IMR-90 (cell line): Measurements from ENCODE around the gene SGPL1. TPM values are rescaled to one million over a fixed set of nuclear protein-coding genes. Genes with fewer than 3 reads are reported as not detected.

Experiments used
- ATAC-seq: fragments of 200-7000 bp; cut with Tn5 transposase; 2 replicates; pipeline ENCODE4 v1.9.1; 2020; ENCODE audit warnings: low read depth, mild to moderate bottlenecking, moderate library complexity
- BruUV-seq: library from RNA; stranded (reverse); fragments of 400-500 nt; replicated peaks from 2 replicates; lab custom pipeline; 2021; lab: Mats Ljungman, UMichigan
- CTCF ChIA-PET: fragments of 300-600 bp; formaldehyde crosslinking; extraction: SDS; loops from one replicate; lab custom pipeline; 2021; ENCODE audit warnings: antibody characterized with exemption; lab: Yijun Ruan, JAX
- POLR2A ChIA-PET: fragments of 300-600 bp; sonication (Branson Sonifier 250); formaldehyde crosslinking; loops from one replicate; lab custom pipeline; 2022; ENCODE audit warnings: antibody characterized with exemption; ENCODE audit not compliant: unreplicated experiment; lab: Charles Lee
- DNase-seq: peaks from one replicate; pipeline ENCODE4 v3.0.0; 2013
- H2AFZ ChIP-seq: replicated peaks from 2 replicates; pipeline ENCODE3; 2013; ENCODE audit warnings: low read length, mild to moderate bottlenecking; ENCODE audit not compliant: poor library complexity
- H2AK5ac ChIP-seq: 2 replicates; pipeline ENCODE4 v1.6.1; 2013; ENCODE audit warnings: low read depth, low read length, inconsistent platforms
- H2AK9ac ChIP-seq: replicated peaks from 2 replicates; pipeline ENCODE3; 2013; ENCODE audit warnings: mild to moderate bottlenecking, low read depth, low read length, moderate library complexity; ENCODE audit not compliant: poor library complexity
- H2BK120ac ChIP-seq: 2 replicates; pipeline ENCODE4 v1.6.1; 2013; ENCODE audit warnings: low read depth, low read length, inconsistent platforms
- H2BK15ac ChIP-seq: 3 replicates; pipeline ENCODE4 v1.6.1; 2013; ENCODE audit warnings: low read depth, low read length, inconsistent platforms
- H2BK20ac ChIP-seq: 2 replicates; pipeline ENCODE4 v1.6.1; 2013; ENCODE audit warnings: low read depth, mild to moderate bottlenecking, inconsistent platforms, low read length, moderate library complexity
- H2BK5ac ChIP-seq: 2 replicates; pipeline ENCODE4 v1.6.1; 2013; ENCODE audit warnings: mild to moderate bottlenecking, low read depth, low read length, inconsistent platforms; ENCODE audit not compliant: poor library complexity, severe bottlenecking
- H3K14ac ChIP-seq: replicated peaks from 2 replicates; pipeline ENCODE4 v1.6.1; 2013; ENCODE audit warnings: low read depth, low read length, inconsistent platforms
- H3K18ac ChIP-seq: 2 replicates; pipeline ENCODE4 v1.6.1; 2013; ENCODE audit warnings: low read depth, low read length, control low read depth
- H3K23ac ChIP-seq: 2 replicates; pipeline ENCODE4 v1.6.1; 2013; ENCODE audit warnings: low read depth, low read length, inconsistent platforms
- H3K27ac ChIP-seq: 2 replicates; pipeline ENCODE4 v1.5.1; 2013; ENCODE audit warnings: mild to moderate bottlenecking, control low read depth, low read length; ENCODE audit not compliant: insufficient read depth
- H3K27me3 ChIP-seq: 2 replicates; pipeline ENCODE4 v1.6.1; 2013; ENCODE audit warnings: low read length; ENCODE audit not compliant: control insufficient read depth, insufficient read depth
- H3K36me3 ChIP-seq: 2 replicates; pipeline ENCODE4 v1.6.1; 2013; ENCODE audit warnings: low read length, mixed read lengths; ENCODE audit not compliant: control insufficient read depth, insufficient read depth
- H3K4ac ChIP-seq: 2 replicates; pipeline ENCODE4 v1.6.1; 2013; ENCODE audit warnings: low read depth, low read length, inconsistent platforms
- H3K4me1 ChIP-seq: 2 replicates; pipeline ENCODE4 v1.6.1; 2013; ENCODE audit warnings: low read length, mixed read lengths; ENCODE audit not compliant: control insufficient read depth, insufficient read depth
- H3K4me2 ChIP-seq: 2 replicates; pipeline ENCODE4 v1.6.1; 2013; ENCODE audit warnings: low read depth, mild to moderate bottlenecking, control low read depth, low read length, moderate library complexity
- H3K4me3 ChIP-seq: 2 replicates; pipeline ENCODE4 v1.5.1; 2013; ENCODE audit warnings: low read depth, mild to moderate bottlenecking, control low read depth, low read length, moderate library complexity; ENCODE audit not compliant: insufficient read depth
- H3K56ac ChIP-seq: 2 replicates; pipeline ENCODE4 v1.6.1; 2013; ENCODE audit warnings: low read length, inconsistent platforms; ENCODE audit not compliant: insufficient read depth; ENCODE audit errors: extremely low read depth
- H3K79me1 ChIP-seq, 2 experiments: 2 replicates each; pipeline ENCODE4 v1.6.1; 2013; ENCODE audit warnings: low read length in 2 of 2, inconsistent platforms in 1 of 2, low read depth in 1 of 2
- H3K9ac ChIP-seq: 2 replicates; pipeline ENCODE4 v1.6.1; 2013; ENCODE audit warnings: low read depth, low read length, control low read depth
- H3K9me1 ChIP-seq: 2 replicates; pipeline ENCODE4 v1.6.1; 2013; ENCODE audit warnings: low read length, inconsistent platforms; ENCODE audit not compliant: insufficient read depth
- H3K9me3 ChIP-seq: 2 replicates; pipeline ENCODE4 v1.6.1; 2013; ENCODE audit warnings: low read length; ENCODE audit not compliant: control insufficient read depth, insufficient read depth
- H4K20me1 ChIP-seq: 2 replicates; pipeline ENCODE4 v1.6.1; 2013; ENCODE audit warnings: low read length, inconsistent platforms; ENCODE audit not compliant: insufficient read depth
- H4K5ac ChIP-seq: 2 replicates; pipeline ENCODE4 v1.6.1; 2013; ENCODE audit warnings: mild to moderate bottlenecking, low read depth, low read length, control low read depth
- H4K8ac ChIP-seq, 2 experiments: 2 replicates each; pipeline ENCODE4 v1.6.1; 2013; ENCODE audit warnings: low read depth in 2 of 2, low read length in 2 of 2, control low read depth in 1 of 2, inconsistent platforms in 1 of 2
- H4K91ac ChIP-seq: 2 replicates; pipeline ENCODE4 v1.6.1; 2013; ENCODE audit warnings: low read depth, low read length, inconsistent platforms; ENCODE audit not compliant: insufficient read depth
- BHLHE40 ChIP-seq: fragments of 150-350 bp; IDR thresholded peaks from 2 replicates; pipeline ENCODE4 v1.6.1; 2016; ENCODE audit warnings: mild to moderate bottlenecking, low read depth, low read length
- CEBPB ChIP-seq: IDR thresholded peaks from 2 replicates; pipeline ENCODE4 v1.6.1; 2012; ENCODE audit warnings: low read depth, low read length, improper control_type of control experiment
- CHD1 ChIP-seq: IDR thresholded peaks from 2 replicates; pipeline ENCODE4 v1.6.1; 2012; ENCODE audit warnings: low read depth, low read length, improper control_type of control experiment
- FOS ChIP-seq: fragments of 150-350 bp; IDR thresholded peaks from 2 replicates; pipeline ENCODE4 v1.6.1; 2016; ENCODE audit warnings: low read depth, low read length
- MAFK ChIP-seq: IDR thresholded peaks from 2 replicates; pipeline ENCODE4 v1.6.1; 2012; ENCODE audit warnings: low read depth, low read length, improper control_type of control experiment
- MAZ ChIP-seq: IDR thresholded peaks from 2 replicates; pipeline ENCODE4 v1.6.1; 2012; ENCODE audit warnings: low read depth, mild to moderate bottlenecking, low read length, improper control_type of control experiment, moderate library complexity, borderline replicate concordance
- MXI1 ChIP-seq: IDR thresholded peaks from 2 replicates; pipeline ENCODE4 v1.6.1; 2012; ENCODE audit warnings: low read depth, mild to moderate bottlenecking, low read length, moderate library complexity, borderline replicate concordance
- POLR2A ChIP-seq: IDR thresholded peaks from 2 replicates; pipeline ENCODE4 v1.6.1; 2012; ENCODE audit warnings: mild to moderate bottlenecking, low read depth, low read length
- RCOR1 ChIP-seq: IDR thresholded peaks from 2 replicates; pipeline ENCODE4 v1.6.1; 2012; ENCODE audit warnings: mild to moderate bottlenecking, low read length, improper control_type of control experiment; ENCODE audit not compliant: insufficient replicate concordance
- RFX5 ChIP-seq: IDR thresholded peaks from 2 replicates; pipeline ENCODE4 v1.8.0; 2012; ENCODE audit warnings: low read depth, mild to moderate bottlenecking, low read length, moderate library complexity
- SMC3 ChIP-seq: fragments of 150-350 bp; IDR thresholded peaks from 2 replicates; pipeline ENCODE4 v1.6.1; 2016; ENCODE audit warnings: low read depth, mild to moderate bottlenecking, antibody characterized with exemption, low read length, moderate library complexity
- USF2 ChIP-seq: fragments of 150-350 bp; IDR thresholded peaks from 2 replicates; pipeline ENCODE4 v1.6.1; 2017; ENCODE audit warnings: mild to moderate bottlenecking, antibody characterized with exemption, low read length, low read depth
- WGBS, 2 experiments: methylation state at CpG; one replicate each; pipeline versions ENCODE4 v1.1.5 to v1.1.7; 2013; ENCODE audit warnings: missing lambda C conversion rate in 2 of 2; ENCODE audit not compliant: insufficient read length in 1 of 2; ENCODE audit errors: extremely low coverage in 2 of 2; 5-methylcytosine and 5-hydroxymethylcytosine counted together
- dilution Hi-C: fragments of 300-500 bp; cut with HindIII; formaldehyde crosslinking; loops from one replicate; pipeline ENCODE4 v1.14.3; 2018; ENCODE audit warnings: low sequenced_read_pairs; ENCODE audit not compliant: unreplicated experiment
- in situ Hi-C: fragments of 300-500 bp; cut with MboI; formaldehyde crosslinking; loops from 3 replicates; pipeline ENCODE4 v1.14.3; 2019; ENCODE audit warnings: low sequenced_read_pairs, inconsistent platforms, mixed read lengths
- intact Hi-C: fragments of 100-400 bp; cut with micrococcal nuclease; formaldehyde crosslinking; loops from 2 replicates; pipeline ENCODE4 v1.10.0; 2022
- polyA plus RNA-seq, 3 experiments: library from polyadenylated mRNA; depleted of rRNA; stranded (reverse); fragments of >200 nt; gene quantifications; 2 replicates each; pipeline ENCODE4 v1.2.3, GENCODE V29; 2012; ENCODE audit warnings: low replicate concordance in 1 of 3
- total RNA-seq: library from RNA; depleted of rRNA; stranded (reverse); fragments of >200 nt; gene quantifications from 2 replicates; pipeline ENCODE4 v1.2.3, GENCODE V29; 2012
- TF ChIP-seq, protein P1 (sequence below): conservative IDR thresholded peaks from 2 replicates; pipeline ENCODE4 v1.5.1; 2012; ENCODE audit warnings: mild to moderate bottlenecking, low read depth, low read length, improper control_type of control experiment
- TF ChIP-seq, protein P2 (sequence below): fragments of 150-350 bp; IDR thresholded peaks from 2 replicates; pipeline ENCODE4 v1.6.1; 2016; ENCODE audit warnings: low read depth, mild to moderate bottlenecking, low read length, moderate library complexity, borderline replicate concordance

The SGPL1 gene
- total and polyA plus RNA-seq, 2 of the 4 experiments (the other 2 are of a cell fraction) = 12.2 to 26.7 TPM

GRCh38 chr10:70898687-70899086, 82.9 kb downstream of the SGPL1 start:
- Histone ChIP-seq H3K27ac (no peak overlapping the region), H3K27me3 (peaks cover 37% of the 10 kb centered on the region), H3K79me1 (no peaks in the 10 kb centered on the region), H2BK5ac (no peak overlapping the region), H3K36me3 (no peaks in the 10 kb centered on the region), H3K4me2 (no peak overlapping the region), H3K23ac (no peak overlapping the region), H2AFZ (no peak overlapping the region), H3K18ac (no peak overlapping the region), H4K8ac (no peak overlapping the region), H4K5ac (no peak overlapping the region), H3K4ac (no peak overlapping the region), H3K4me3 (no peak overlapping the region), H2BK20ac (no peak overlapping the region), H3K14ac (no peak overlapping the region), H4K20me1 (no peaks in the 10 kb centered on the region), H2AK5ac (no peak overlapping the region), H3K4me1 (no peaks in the 10 kb centered on the region), H2BK120ac (no peak overlapping the region), H4K91ac (no peak overlapping the region), H2BK15ac (no peak overlapping the region), H3K9me3 (peaks cover 6% of the 10 kb centered on the region), H3K9ac (no peak overlapping the region), H3K9me1 (no peaks in the 10 kb centered on the region), H2AK9ac (no peak overlapping the region), H3K56ac (no peak overlapping the region)
- ATAC-seq (no peak), DNase-seq (no peak)
- TF ChIP-seq, protein P1, sequence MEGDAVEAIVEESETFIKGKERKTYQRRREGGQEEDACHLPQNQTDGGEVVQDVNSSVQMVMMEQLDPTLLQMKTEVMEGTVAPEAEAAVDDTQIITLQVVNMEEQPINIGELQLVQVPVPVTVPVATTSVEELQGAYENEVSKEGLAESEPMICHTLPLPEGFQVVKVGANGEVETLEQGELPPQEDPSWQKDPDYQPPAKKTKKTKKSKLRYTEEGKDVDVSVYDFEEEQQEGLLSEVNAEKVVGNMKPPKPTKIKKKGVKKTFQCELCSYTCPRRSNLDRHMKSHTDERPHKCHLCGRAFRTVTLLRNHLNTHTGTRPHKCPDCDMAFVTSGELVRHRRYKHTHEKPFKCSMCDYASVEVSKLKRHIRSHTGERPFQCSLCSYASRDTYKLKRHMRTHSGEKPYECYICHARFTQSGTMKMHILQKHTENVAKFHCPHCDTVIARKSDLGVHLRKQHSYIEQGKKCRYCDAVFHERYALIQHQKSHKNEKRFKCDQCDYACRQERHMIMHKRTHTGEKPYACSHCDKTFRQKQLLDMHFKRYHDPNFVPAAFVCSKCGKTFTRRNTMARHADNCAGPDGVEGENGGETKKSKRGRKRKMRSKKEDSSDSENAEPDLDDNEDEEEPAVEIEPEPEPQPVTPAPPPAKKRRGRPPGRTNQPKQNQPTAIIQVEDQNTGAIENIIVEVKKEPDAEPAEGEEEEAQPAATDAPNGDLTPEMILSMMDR = no peak
- TF ChIP-seq, protein P2, sequence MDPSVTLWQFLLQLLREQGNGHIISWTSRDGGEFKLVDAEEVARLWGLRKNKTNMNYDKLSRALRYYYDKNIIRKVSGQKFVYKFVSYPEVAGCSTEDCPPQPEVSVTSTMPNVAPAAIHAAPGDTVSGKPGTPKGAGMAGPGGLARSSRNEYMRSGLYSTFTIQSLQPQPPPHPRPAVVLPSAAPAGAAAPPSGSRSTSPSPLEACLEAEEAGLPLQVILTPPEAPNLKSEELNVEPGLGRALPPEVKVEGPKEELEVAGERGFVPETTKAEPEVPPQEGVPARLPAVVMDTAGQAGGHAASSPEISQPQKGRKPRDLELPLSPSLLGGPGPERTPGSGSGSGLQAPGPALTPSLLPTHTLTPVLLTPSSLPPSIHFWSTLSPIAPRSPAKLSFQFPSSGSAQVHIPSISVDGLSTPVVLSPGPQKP = no peak
- TF ChIP-seq RCOR1 (no peak), MXI1 (no peak), POLR2A (no peak), SMC3 (no peak), CHD1 (no peak), FOS (no peak), USF2 (no peak), MAZ (no peak), RFX5 (no peak), BHLHE40 (no peak), MAFK (no peak), CEBPB (no peak)
- ChIA-PET CTCF (interaction anchor here (0.7 kb wide), 1 partner anchor 349 kb away, joined by 3 read pairs; no protein-coding TSS in a partner anchor), POLR2A (no interaction called here)
- dilution Hi-C loops = no loop called here
- BruUV-seq = no TSS peak
- in situ Hi-C loops = no loop called here
- intact Hi-C loops = no loop called here
- no CpG with 5 or more reads among the region's 3 CpGs for WGBS, 2 experiments
